BE2C (cell line): ENCODE measurements around the gene AASDHPPT.

ENCODE experiments used
- DNase-seq: peaks from one replicate; pipeline ENCODE4 v3.0.0-alpha.2; 2020
- H3K27me3 ChIP-seq: fragments of 250-450 bp; sonication (Bioruptor Pico); 2 replicates; pipeline ENCODE4 v1.5.1; 2020; ENCODE audit warnings: mild to moderate bottlenecking
- H3K36me3 ChIP-seq: fragments of 250-450 bp; sonication (Bioruptor Pico); 2 replicates; pipeline ENCODE4 v1.5.1; 2020; ENCODE audit warnings: mild to moderate bottlenecking
- H3K4me1 ChIP-seq: fragments of 250-450 bp; sonication (Bioruptor Pico); 2 replicates; pipeline ENCODE4 v1.5.1; 2020
- H3K4me3 ChIP-seq: 2 replicates; pipeline ENCODE4 v1.5.1; 2011; ENCODE audit warnings: low read depth, low read length
- H3K9me3 ChIP-seq: fragments of 250-450 bp; sonication (Bioruptor Pico); 2 replicates; pipeline ENCODE4 v1.5.1; 2020
- TF ChIP-seq, protein P1 (sequence below): IDR thresholded peaks from 2 replicates; pipeline ENCODE4 v1.5.1; 2012; ENCODE audit warnings: mild to moderate bottlenecking, low read depth, low read length

AASDHPPT gene

DNA sequence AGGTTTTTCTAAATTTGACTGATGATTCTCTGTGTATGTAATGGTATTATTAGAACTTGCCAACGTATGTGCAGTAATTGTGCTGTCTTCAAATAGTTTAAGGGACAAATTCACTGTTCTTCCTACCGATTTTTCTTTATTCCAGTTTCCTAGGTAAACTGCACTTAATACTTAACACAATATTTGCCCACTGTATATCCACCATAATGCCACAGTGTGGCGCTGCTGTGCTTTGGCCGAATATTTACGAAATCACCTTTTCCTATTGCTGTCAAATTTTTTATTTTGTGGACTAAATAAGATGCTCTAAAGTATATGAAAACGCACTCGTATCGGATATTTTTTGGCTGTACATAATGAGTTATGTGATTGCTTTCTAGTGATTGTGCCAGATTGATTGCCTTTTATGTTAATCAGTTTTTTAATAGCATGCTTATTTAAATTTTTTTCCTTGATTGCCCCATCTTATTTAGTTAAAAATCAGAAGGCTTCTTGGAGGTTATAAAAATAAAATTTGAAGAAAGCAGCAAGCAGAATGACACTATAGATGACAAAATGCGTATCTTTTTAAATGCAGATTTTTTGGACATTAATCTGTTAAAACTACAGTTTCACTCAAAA is 10.5 kb downstream of the AASDHPPT start:
- H3K27me3 ChIP-seq: no peaks in the 10 kb centered on the region
- peak; percentile 40 for DNase-seq
- TF ChIP-seq, protein P1, sequence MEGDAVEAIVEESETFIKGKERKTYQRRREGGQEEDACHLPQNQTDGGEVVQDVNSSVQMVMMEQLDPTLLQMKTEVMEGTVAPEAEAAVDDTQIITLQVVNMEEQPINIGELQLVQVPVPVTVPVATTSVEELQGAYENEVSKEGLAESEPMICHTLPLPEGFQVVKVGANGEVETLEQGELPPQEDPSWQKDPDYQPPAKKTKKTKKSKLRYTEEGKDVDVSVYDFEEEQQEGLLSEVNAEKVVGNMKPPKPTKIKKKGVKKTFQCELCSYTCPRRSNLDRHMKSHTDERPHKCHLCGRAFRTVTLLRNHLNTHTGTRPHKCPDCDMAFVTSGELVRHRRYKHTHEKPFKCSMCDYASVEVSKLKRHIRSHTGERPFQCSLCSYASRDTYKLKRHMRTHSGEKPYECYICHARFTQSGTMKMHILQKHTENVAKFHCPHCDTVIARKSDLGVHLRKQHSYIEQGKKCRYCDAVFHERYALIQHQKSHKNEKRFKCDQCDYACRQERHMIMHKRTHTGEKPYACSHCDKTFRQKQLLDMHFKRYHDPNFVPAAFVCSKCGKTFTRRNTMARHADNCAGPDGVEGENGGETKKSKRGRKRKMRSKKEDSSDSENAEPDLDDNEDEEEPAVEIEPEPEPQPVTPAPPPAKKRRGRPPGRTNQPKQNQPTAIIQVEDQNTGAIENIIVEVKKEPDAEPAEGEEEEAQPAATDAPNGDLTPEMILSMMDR: peak; percentile 91
- H3K4me1 ChIP-seq: no peaks in the 10 kb centered on the region
- H3K9me3 ChIP-seq: no peaks in the 10 kb centered on the region
- peaks cover 41% of the 10 kb centered on the region for H3K36me3 ChIP-seq
- H3K4me3 ChIP-seq: no peak overlapping the region

- TF ChIP-seq, protein P1: no peak
- Histone ChIP-seq H3K4me1 (no peaks in the 10 kb centered on the region), H3K4me3 (no peak overlapping the region), H3K27me3 (no peaks in the 10 kb centered on the region), H3K36me3 (peaks cover 43% of the 10 kb centered on the region), H3K9me3 (no peaks in the 10 kb centered on the region)
- no peak for DNase-seq
Measured at GRCh38 chr11:106088896-106089295, 11.4 kb downstream of the AASDHPPT start.

DNA sequence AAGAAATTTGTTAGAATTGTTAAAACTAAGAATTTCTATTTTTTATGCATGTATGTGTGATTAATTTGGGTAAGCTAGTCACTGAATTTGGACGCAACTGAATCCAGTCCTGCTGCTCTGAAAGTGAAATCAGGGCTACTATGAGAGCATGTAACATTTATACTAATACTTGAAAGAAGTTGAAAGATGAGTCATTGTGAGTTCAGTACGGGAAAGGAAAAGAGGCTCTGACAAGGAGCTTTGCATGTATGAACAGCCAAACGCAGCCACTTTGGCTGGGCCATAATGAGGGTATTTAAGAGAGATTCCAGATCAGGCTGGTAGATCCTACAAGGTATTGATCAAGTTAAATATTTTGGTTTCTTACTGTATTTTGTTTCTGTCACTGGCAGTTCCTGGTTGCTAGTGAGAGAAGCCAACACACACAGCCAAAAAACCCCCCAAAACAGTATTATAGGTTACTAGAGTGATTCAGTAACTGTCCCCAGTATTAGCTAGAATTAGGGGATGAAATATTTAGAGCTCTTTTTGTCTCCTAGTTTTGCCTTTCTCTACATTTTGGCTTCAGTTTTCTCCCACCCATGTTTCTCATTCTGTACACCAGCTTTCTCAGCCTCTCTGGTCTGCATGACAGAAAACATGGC is 14.1 kb downstream of the AASDHPPT start:
- Histone ChIP-seq H3K4me3 (no peak overlapping the region), H3K27me3 (no peaks in the 10 kb centered on the region), H3K4me1 (no peaks in the 10 kb centered on the region), H3K9me3 (no peaks in the 10 kb centered on the region), H3K36me3 (peaks cover 66% of the 10 kb centered on the region)
- TF ChIP-seq, protein P1: no peak
- DNase-seq: no peak

DNA sequence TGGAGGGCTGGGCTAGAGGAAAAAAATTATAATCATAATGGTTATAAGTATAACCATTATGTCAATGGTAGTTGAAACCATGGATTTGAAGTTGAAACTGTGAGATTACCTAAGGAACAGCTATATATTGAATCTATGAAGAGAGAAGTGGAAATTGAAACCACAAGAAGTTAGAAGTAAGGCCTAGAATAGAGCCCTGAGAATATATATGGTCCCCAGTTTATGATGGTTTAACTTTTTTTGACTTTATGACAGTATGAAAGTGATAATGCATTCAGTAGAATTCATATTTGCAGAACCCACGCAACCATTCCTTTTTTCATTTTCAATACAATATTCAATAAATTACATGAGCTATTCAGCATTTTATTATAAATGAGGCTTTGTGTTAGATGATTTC is 15.0 kb downstream of the AASDHPPT start:
- Histone ChIP-seq H3K4me1 (no peaks in the 10 kb centered on the region), H3K36me3 (peaks cover 75% of the 10 kb centered on the region), H3K4me3 (no peak overlapping the region), H3K9me3 (no peaks in the 10 kb centered on the region), H3K27me3 (no peaks in the 10 kb centered on the region)
- no peak for DNase-seq
- TF ChIP-seq, protein P1: no peak

GRCh38 chr11:106098893-106099553 is 21.6 kb downstream of the AASDHPPT start:
- DNase-seq: no peak
- H3K4me1 ChIP-seq: no peaks in the 10 kb centered on the region

More at GRCh38 chr11:106098893-106099553, 21.6 kb downstream of the AASDHPPT start:
- Histone ChIP-seq H3K36me3 (peaks cover 42% of the 10 kb centered on the region), H3K9me3 (no peaks in the 10 kb centered on the region), H3K27me3 (no peaks in the 10 kb centered on the region), H3K4me3 (no peak overlapping the region)
- TF ChIP-seq, protein P1: no peak
